ENCODE measurements around the gene KRT17. TPM values are rescaled to one million over a fixed set of nuclear protein-coding genes. Genes with fewer than 3 reads are reported as not detected.
"Not testable (repeated sequence)": the region's sequence is repeated elsewhere in the genome, so short reads cannot be mapped to it uniquely, and the experiment has no call there.

Gene KRT17
- total RNA-seq, 4 donors from 2014 or later, result 474 to 1,574 (median 971) TPM

DNA sequence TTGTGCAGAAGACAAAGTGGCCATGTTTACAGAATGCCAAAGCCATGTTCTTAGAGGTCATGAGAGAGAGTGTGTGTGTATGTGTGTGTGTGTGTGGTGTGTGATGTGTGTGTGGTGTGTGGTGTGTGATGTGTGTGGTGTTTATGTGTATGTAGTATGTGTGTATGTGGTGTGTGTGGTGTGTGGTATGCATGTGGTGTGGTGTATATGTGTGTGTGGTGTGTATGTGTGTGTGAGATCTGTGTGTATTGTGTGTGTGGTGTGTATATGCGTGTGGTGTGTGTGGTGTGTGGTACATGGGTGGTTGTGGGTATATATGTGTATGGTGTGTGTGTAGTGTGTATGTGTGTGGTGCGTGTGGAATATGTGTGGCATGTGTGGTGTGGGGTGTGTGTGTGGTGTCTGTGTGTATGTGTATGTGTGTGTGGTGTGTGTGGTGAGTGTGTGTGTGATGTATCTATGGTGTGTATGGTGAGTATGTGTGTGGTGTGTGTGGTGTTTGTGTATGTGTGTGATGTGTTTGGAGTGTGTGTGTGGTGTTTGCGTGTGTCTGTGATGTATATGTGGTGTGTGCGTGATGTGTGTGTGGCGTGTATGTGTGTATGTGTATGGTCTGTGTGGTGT lies 8.2 kb upstream of the KRT17 start:
- intact Hi-C loops (cut with DNase I; ENCODE audit: low total_unique reads), result no loop called here
- WGBS, 2 donors, result 72 to 76% methylated on average over 5 of the region's 5 CpGs

GRCh38 chr17:41631898-41632285 lies 7.5 kb upstream of the KRT17 start:
- no peak overlapping the region for H3K4me3 ChIP-seq (ENCODE audit: low read depth, poor library complexity, severe bottlenecking)
- TF ChIP-seq, protein P1, sequence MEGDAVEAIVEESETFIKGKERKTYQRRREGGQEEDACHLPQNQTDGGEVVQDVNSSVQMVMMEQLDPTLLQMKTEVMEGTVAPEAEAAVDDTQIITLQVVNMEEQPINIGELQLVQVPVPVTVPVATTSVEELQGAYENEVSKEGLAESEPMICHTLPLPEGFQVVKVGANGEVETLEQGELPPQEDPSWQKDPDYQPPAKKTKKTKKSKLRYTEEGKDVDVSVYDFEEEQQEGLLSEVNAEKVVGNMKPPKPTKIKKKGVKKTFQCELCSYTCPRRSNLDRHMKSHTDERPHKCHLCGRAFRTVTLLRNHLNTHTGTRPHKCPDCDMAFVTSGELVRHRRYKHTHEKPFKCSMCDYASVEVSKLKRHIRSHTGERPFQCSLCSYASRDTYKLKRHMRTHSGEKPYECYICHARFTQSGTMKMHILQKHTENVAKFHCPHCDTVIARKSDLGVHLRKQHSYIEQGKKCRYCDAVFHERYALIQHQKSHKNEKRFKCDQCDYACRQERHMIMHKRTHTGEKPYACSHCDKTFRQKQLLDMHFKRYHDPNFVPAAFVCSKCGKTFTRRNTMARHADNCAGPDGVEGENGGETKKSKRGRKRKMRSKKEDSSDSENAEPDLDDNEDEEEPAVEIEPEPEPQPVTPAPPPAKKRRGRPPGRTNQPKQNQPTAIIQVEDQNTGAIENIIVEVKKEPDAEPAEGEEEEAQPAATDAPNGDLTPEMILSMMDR (IDR thresholded peaks at IDR 0.05), result no peak
- TF ChIP-seq POLR2A (IDR thresholded peaks at IDR 0.05), result no peak
- DNase-seq (ENCODE audit: low spot score in 2 of 2), result no peak
- intact Hi-C loops (cut with DNase I; ENCODE audit: low total_unique reads), result no loop called here
- WGBS, 2 donors, result 50 to 86% methylated on average over 14 to 15 of the region's 15 CpGs

More for the DNA sequence above, 8.2 kb upstream of the KRT17 start:
- no peak overlapping the region for H3K4me3 ChIP-seq (ENCODE audit: low read depth, poor library complexity, severe bottlenecking)
- TF ChIP-seq POLR2A (IDR thresholded peaks at IDR 0.05), result no peak
- TF ChIP-seq, protein P1 (IDR thresholded peaks at IDR 0.05), result peak in 1 of 3 donors; percentile 15
- no peak for DNase-seq (ENCODE audit: low spot score in 2 of 2)

DNA sequence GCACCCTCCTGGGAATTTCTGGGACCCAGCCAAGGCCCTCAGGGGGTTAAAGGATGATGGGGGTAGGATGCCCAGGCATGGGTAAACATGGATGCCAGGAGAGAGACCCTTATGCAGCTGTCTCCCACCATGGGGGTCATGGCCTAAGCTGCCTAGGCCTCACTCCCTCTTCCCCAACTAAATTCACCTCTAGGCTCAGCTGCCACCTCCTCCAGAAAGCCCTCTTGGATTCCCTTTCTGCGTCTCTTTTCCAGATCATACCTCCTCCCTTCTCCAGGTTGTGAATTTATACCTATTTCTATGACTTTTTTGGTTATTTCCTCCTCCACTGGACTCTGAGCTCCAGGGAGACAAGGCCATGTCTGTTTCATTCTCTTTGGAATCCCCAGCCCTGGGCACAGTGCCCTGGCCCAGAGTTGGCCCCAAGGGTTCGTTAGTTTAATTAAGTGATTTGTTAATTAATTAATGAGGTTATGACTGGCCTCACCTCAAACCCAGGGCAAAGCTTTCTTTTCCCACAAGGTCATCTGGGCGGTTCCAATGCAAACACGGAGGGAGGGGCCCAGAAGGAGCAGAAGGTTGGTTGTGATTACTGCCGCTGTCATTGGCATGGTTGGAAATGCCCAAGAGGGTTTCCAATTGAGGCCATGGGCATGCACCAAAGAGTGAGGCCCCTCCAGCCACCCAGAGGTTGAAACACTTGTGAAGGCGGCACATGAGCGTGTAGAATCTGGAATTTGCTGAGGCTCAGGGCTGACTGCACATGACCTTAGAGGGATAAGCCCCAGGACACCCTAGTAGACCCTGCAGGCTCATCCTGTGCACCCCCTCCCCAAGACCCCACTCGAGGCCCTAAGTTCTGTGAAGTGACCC lies 6.9 kb upstream of the KRT17 start:
- TF ChIP-seq POLR2A (IDR thresholded peaks at IDR 0.05), result no peak
- TF ChIP-seq, protein P1 (IDR thresholded peaks at IDR 0.05), result no peak

GRCh38 chr17:41629826-41630670 lies 5.7 kb upstream of the KRT17 start:
- intact Hi-C loops (cut with DNase I; ENCODE audit: low total_unique reads), result no loop called here
- no peak for DNase-seq (ENCODE audit: low spot score in 2 of 2)
- H3K4me3 ChIP-seq (ENCODE audit: low read depth, poor library complexity, severe bottlenecking), result no peak overlapping the region
- no peak for TF ChIP-seq POLR2A (IDR thresholded peaks at IDR 0.05)
- TF ChIP-seq, protein P1 (IDR thresholded peaks at IDR 0.05), result no peak
- 74 to 76% methylated on average over 13 of the region's 13 CpGs for WGBS, 2 donors

More for the DNA sequence above, 6.9 kb upstream of the KRT17 start:
- no peak overlapping the region for H3K4me3 ChIP-seq (ENCODE audit: low read depth, poor library complexity, severe bottlenecking)
- no peak for DNase-seq (ENCODE audit: low spot score in 2 of 2)
- intact Hi-C loops (cut with DNase I; ENCODE audit: low total_unique reads), result no loop called here
- 64 to 72% methylated on average over 8 of the region's 8 CpGs for WGBS, 2 donors

DNA sequence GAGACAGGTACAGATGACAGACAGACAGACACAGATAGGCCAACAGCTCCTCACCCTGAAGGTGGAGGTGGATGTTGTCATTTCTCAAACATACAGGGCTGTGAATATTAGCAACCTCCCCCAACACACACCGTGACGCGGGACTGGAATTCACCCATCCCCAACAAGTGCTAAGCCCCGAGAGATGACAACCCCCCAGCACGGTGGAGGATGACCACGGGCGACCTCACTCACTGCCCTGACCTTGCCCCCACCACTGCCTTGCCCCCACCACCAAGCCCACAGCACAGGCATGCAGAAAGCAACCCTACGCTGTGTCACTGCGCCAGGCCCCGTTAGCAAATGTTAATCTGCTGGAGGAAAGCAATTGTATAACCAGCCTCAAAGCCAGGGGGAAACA lies 4.9 kb upstream of the KRT17 start:
- intact Hi-C loops (cut with DNase I; ENCODE audit: low total_unique reads), result no loop called here
- 63 to 68% methylated on average over 10 of the region's 10 CpGs for WGBS, 2 donors
- H3K4me3 ChIP-seq (ENCODE audit: low read depth, poor library complexity, severe bottlenecking), result no peak overlapping the region
- DNase-seq (ENCODE audit: low spot score in 2 of 2), result no peak
- TF ChIP-seq POLR2A (IDR thresholded peaks at IDR 0.05), result no peak
- TF ChIP-seq, protein P1 (IDR thresholded peaks at IDR 0.05), result no peak

GRCh38 chr17:41628621-41629255 lies 4.4 kb upstream of the KRT17 start:
- H3K4me3 ChIP-seq (ENCODE audit: low read depth, poor library complexity, severe bottlenecking); intact Hi-C loops (cut with DNase I; ENCODE audit: low total_unique reads); DNase-seq (ENCODE audit: low spot score in 2 of 2): not testable (repeated sequence)
- WGBS, 2 donors, result 55 to 60% methylated on average over 11 of the region's 11 CpGs

DNA sequence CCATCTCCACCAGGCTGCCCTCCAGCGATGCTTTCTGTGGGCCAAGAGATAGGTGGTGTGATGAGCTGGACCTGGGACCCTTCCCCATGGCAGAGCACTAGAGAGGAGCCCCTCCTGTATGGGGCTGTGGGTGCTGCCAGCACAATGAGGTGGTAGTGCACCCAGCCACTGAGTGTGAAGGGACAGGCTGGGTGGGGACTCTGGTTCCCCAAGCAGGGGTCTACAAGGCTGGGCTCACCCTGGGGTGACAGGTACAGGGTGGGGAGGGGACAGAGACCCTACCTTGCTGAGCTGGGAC lies 3.6 kb upstream of the KRT17 start:
- H3K4me3 ChIP-seq (ENCODE audit: low read depth, poor library complexity, severe bottlenecking); intact Hi-C loops (cut with DNase I; ENCODE audit: low total_unique reads); DNase-seq (ENCODE audit: low spot score in 2 of 2): not testable (repeated sequence)
- WGBS, 2 donors, result 45 to 71% methylated on average over 1 of the region's 1 CpG

Data from lower leg skin (tissue), 4 donors.